Type B pancreatic cell (in vitro differentiated cells): ENCODE results near the gene EHBP1. TPM values are rescaled to one million over a fixed set of nuclear protein-coding genes. Genes with fewer than 3 reads are reported as not detected.
A peak's percentile ranks its signal among the peaks of the same experiment; 100 is the strongest.

Experiments used
- DNase-seq: peaks from one replicate; pipeline ENCODE4 v3.0.0; 2021; ENCODE audit warnings: mixed read lengths; ENCODE audit not compliant: unreplicated experiment; ENCODE audit errors: extremely low spot score
- H3K27ac Mint-ChIP-seq: 2 replicates; pipeline ENCODE4 v1.8.0; 2021; ENCODE audit warnings: mild to moderate bottlenecking, mixed read lengths
- H3K27me3 Mint-ChIP-seq: 2 replicates; pipeline ENCODE4 v1.8.0; 2021; ENCODE audit warnings: mixed read lengths
- H3K36me3 Mint-ChIP-seq: 2 replicates; pipeline ENCODE4 v1.8.0; 2021; ENCODE audit warnings: mixed read lengths
- H3K4me1 Mint-ChIP-seq: one replicate; pipeline ENCODE4 v1.8.0; 2021; ENCODE audit warnings: mixed read lengths; ENCODE audit not compliant: unreplicated experiment
- H3K4me3 Mint-ChIP-seq: 2 replicates; pipeline ENCODE4 v1.8.0; 2021; ENCODE audit warnings: mild to moderate bottlenecking, mixed read lengths
- H3K9me3 Mint-ChIP-seq: 2 replicates; pipeline ENCODE4 v1.8.0; 2021; ENCODE audit warnings: mixed read lengths
- long read RNA-seq: library from polyadenylated mRNA; unstranded; transcript quantifications from one replicate; pipeline ENCODE4 v2.0.0, GENCODE V29; 2020
- total RNA-seq: library from RNA; stranded (reverse); gene quantifications from 2 replicates; pipeline ENCODE4 v1.2.1, GENCODE V29; 2021; ENCODE audit warnings: low replicate concordance
- TF ChIP-seq, protein P1 (sequence below): fragments of 200-600 bp; sonication (generic); conservative IDR thresholded peaks from 2 replicates; pipeline ENCODE4 v1.5.0; 2021; ENCODE audit warnings: antibody characterized with exemption, mild to moderate bottlenecking

Gene EHBP1
- 59.2 and 60.0 TPM in 2 replicates for total RNA-seq
- long read RNA-seq, partial matches to known transcripts: 19 of 43 reads
- long read RNA-seq, other reads (novel, unspliced or antisense): 19 of 43 reads

DNA sequence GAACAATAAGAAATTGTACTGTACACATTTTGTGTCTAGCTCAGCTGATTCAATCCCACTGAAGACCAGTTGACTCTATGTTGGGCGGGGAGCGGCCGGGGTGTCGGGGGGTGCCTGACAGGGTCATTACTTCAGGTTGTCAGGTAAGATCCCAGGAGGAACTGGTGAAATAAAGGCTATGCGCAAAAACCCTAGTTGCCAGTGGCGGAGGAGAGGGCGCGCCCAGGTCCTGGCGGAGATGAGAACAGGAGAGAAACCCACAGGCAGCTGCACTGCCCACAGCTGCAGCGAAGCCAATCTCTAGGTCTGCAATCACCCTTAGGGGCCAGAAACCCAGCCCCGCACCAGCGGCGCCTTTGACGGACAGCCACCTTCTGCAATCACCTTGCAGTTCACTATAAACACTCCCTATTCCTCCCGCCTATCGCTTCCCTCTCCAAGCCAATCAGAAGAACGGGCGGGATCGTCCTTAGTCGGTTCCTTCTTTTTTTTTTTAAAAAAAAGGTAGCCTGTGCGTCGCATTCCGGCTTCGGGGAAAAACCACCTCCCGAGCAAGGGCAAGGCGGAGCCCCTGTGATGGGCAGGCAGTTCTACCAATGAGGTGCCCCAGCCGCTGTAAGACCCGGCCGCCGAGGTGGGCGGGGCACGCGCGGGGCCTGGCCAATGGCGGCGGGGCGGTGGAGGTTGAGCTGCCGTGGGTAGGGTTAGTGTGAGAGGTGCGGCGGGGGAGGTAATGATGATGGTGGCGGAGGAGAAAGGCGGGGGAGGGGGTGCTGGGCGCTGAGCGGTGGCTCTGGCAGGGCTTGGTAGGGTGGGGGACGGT lies at the start of gene EHBP1:
Gene EHBP1 (plus strand): TSS at position 707 of the 823 bp plus-strand sequence. CDS start 1,479 bp downstream, outside the sequence.
- TF ChIP-seq, protein P1, sequence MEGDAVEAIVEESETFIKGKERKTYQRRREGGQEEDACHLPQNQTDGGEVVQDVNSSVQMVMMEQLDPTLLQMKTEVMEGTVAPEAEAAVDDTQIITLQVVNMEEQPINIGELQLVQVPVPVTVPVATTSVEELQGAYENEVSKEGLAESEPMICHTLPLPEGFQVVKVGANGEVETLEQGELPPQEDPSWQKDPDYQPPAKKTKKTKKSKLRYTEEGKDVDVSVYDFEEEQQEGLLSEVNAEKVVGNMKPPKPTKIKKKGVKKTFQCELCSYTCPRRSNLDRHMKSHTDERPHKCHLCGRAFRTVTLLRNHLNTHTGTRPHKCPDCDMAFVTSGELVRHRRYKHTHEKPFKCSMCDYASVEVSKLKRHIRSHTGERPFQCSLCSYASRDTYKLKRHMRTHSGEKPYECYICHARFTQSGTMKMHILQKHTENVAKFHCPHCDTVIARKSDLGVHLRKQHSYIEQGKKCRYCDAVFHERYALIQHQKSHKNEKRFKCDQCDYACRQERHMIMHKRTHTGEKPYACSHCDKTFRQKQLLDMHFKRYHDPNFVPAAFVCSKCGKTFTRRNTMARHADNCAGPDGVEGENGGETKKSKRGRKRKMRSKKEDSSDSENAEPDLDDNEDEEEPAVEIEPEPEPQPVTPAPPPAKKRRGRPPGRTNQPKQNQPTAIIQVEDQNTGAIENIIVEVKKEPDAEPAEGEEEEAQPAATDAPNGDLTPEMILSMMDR: no peak
- Mint-ChIP-seq H3K27ac (peak within 1 kb of the TSS; percentile 84), H3K27me3 (no peaks in the 10 kb centered on the region), H3K4me3 (peak within 1 kb of the TSS; percentile 91), H3K9me3 (peaks cover 6% of the 10 kb centered on the region), H3K36me3 (peaks cover 10% of the 10 kb centered on the region), H3K4me1 (peaks cover 25% of the 10 kb centered on the region)
- peak; percentile 99 for DNase-seq

DNA sequence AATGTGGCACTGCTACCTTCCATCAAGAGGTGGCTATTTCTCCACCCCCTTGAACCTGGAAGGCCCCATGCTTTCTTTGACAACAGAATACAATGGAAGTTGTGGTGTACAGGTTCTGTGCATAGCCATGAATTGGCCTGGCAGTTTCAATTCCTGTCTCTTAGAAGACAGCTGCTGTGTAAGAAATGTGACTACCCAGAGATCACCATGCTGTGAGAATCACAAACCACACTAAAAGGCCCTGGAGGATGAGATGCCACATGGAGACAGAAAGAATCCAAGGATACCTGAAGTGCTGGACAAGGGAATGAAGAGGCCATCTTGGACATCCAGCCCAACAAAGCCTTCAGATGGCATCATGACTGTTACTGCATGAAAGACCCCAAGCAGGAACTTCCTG lies 47.7 kb upstream of the EHBP1 start:
- no peak overlapping the region for H3K27ac Mint-ChIP-seq
- TF ChIP-seq, protein P1: no peak
- peaks cover 4% of the 10 kb centered on the region for H3K9me3 Mint-ChIP-seq
- no peak overlapping the region for H3K4me3 Mint-ChIP-seq
- DNase-seq: no peak
- H3K36me3 Mint-ChIP-seq: no peaks in the 10 kb centered on the region
- no peaks in the 10 kb centered on the region for H3K27me3 Mint-ChIP-seq
- H3K4me1 Mint-ChIP-seq: peaks cover 22% of the 10 kb centered on the region

DNA sequence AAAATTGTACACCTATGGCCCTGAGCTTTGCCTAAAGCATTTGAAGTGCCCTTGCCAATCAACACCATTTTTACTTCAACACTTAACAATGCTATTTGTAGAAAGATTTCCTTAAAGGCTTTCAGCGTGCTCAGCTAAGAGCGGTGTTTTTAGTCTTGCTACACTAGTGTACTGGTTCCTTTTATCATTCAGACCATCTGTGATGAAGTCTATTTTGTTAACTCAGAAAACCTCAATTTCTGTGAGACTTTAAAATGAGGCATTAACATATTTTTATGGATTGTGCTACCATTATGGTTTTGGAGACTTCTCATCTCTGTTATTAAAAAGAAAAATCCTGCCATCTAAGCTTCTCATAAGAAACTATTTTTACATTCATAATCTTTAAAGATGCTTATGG lies 46.6 kb upstream of the EHBP1 start:
- no peak overlapping the region for H3K27ac Mint-ChIP-seq
- H3K4me1 Mint-ChIP-seq: peaks cover 27% of the 10 kb centered on the region
- H3K36me3 Mint-ChIP-seq: no peaks in the 10 kb centered on the region
- TF ChIP-seq, protein P1: no peak
- no peak overlapping the region for H3K4me3 Mint-ChIP-seq
- no peaks in the 10 kb centered on the region for H3K27me3 Mint-ChIP-seq
- H3K9me3 Mint-ChIP-seq: peaks cover 3% of the 10 kb centered on the region
- no peak for DNase-seq

DNA sequence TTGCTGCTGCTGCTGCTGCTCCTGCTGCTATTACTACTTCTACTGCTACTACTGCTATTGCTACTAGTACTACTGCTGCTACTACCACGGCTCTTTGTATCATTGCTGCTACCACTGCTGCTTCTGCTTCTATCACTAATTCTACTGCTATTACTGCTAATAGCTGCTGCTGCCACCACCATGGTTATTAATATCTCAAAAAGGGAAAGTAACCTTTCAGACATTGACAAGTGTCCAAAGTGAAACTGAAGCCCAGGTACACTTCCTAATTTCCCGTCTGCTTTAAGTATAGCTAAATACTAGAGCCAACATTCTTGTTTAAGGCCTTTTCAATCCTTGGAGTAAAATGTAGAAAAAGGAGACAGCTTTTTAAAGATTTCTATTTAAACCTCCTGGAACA lies 45.4 kb upstream of the EHBP1 start:
- H3K27ac Mint-ChIP-seq: no peak overlapping the region
- TF ChIP-seq, protein P1: no peak
- H3K9me3 Mint-ChIP-seq: no peaks in the 10 kb centered on the region
- H3K36me3 Mint-ChIP-seq: no peaks in the 10 kb centered on the region
- no peak overlapping the region for H3K4me3 Mint-ChIP-seq
- H3K27me3 Mint-ChIP-seq: no peaks in the 10 kb centered on the region
- DNase-seq: no peak
- peaks cover 34% of the 10 kb centered on the region for H3K4me1 Mint-ChIP-seq

DNA sequence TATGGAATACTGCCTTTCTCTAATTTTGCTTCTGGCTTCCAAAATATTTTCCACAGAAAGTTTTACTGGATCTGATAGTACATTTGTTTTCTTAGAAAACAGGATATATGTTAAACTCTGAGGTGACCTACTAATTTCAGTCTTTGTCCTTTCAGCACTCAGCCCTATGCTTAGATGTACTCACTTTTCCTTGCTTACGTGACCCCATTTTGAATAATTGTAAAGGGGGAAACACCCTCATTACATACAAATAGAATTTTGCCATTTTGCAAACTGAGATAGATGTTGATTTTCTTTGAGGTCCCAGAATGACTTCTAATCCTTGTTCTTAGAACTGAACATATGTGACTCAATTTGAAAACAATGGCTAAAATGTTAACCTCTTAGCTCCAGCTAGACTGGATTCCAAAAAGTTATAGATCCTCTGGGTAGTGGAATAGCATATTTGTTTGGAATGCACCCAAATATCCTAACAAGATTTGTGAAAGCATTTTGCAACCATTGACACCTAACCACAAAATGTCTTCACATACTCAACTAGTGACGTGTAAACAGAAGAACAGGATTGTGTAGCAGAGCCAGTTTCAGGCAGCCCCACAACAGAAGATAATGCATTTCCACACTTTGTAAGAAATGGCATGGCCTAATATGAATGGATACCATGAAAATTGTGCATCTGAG lies 44.8 kb upstream of the EHBP1 start:
- no peak overlapping the region for H3K4me3 Mint-ChIP-seq
- H3K27ac Mint-ChIP-seq: no peak overlapping the region
- H3K9me3 Mint-ChIP-seq: no peaks in the 10 kb centered on the region
- TF ChIP-seq, protein P1: no peak
- no peak for DNase-seq
- peaks cover 35% of the 10 kb centered on the region for H3K4me1 Mint-ChIP-seq
- no peaks in the 10 kb centered on the region for H3K36me3 Mint-ChIP-seq
- no peaks in the 10 kb centered on the region for H3K27me3 Mint-ChIP-seq
